GM21737 (cell line): Measurements from ENCODE around the gene IRAK4.
"Not testable (repeated sequence)": the region's sequence is repeated elsewhere in the genome, so short reads cannot be mapped to it uniquely, and the experiment has no call there.

Source experiments
- ATAC-seq: cut with Tn5 transposase; IDR thresholded peaks from one replicate; pipeline ENCODE4 v1.9.1; 2021; ENCODE audit warnings: mild to moderate bottlenecking, moderate library complexity; ENCODE audit not compliant: unreplicated experiment

Gene IRAK4

GRCh38 chr12:43758728-43759563 is at the start of gene IRAK4, which contains the start of gene PUS7L:
Gene IRAK4, plus strand, starts transcription at chr12:43758951. Its CDS starts 9,161 bp downstream, at chr12:43768112.
Gene PUS7L, minus strand, starts transcription at chr12:43758790. Its CDS starts 3,545 bp downstream, at chr12:43755245.
- peak; percentile 98 for ATAC-seq

- no peak for ATAC-seq
Measured at GRCh38 chr12:43711348-43711747, 47.4 kb upstream of the IRAK4 start.

- ATAC-seq = no peak
Measured at GRCh38 chr12:43722621-43723020, 36.1 kb upstream of the IRAK4 start.

GRCh38 chr12:43723134-43723533 is 35.6 kb upstream of the IRAK4 start:
- ATAC-seq = no peak

GRCh38 chr12:43728117-43728516 is 30.6 kb upstream of the IRAK4 start:
- no peak for ATAC-seq

- no peak for ATAC-seq
Measured at GRCh38 chr12:43728698-43729097, 30.1 kb upstream of the IRAK4 start.

GRCh38 chr12:43730283-43730682 is 28.5 kb upstream of the IRAK4 start:
- no peak for ATAC-seq

- no peak for ATAC-seq
Measured at GRCh38 chr12:43733687-43734086, 25.1 kb upstream of the IRAK4 start.

GRCh38 chr12:43736927-43737440 is 21.8 kb upstream of the IRAK4 start:
- ATAC-seq = no peak

GRCh38 chr12:43737646-43738045 is 21.1 kb upstream of the IRAK4 start:
- no peak for ATAC-seq

GRCh38 chr12:43740511-43741100 is 18.1 kb upstream of the IRAK4 start:
- no peak for ATAC-seq

GRCh38 chr12:43742106-43742505 is 16.6 kb upstream of the IRAK4 start:
- no peak for ATAC-seq

GRCh38 chr12:43744826-43745225 is 13.9 kb upstream of the IRAK4 start:
- no peak for ATAC-seq

- no peak for ATAC-seq
Measured at GRCh38 chr12:43749016-43749415, 9.7 kb upstream of the IRAK4 start.

- ATAC-seq = no peak
Measured at GRCh38 chr12:43750814-43751213, 7.9 kb upstream of the IRAK4 start.

GRCh38 chr12:43751360-43751759 is 7.4 kb upstream of the IRAK4 start:
- ATAC-seq = not testable (repeated sequence)

GRCh38 chr12:43754015-43754414 is 4.7 kb upstream of the IRAK4 start:
- ATAC-seq = no peak

- ATAC-seq = peak; percentile 6
Measured at GRCh38 chr12:43758247-43758727, 464 bp upstream of the IRAK4 start.

GRCh38 chr12:43760396-43760795 is 1.6 kb downstream of the IRAK4 start:
- ATAC-seq = no peak

GRCh38 chr12:43761500-43761899 is 2.7 kb downstream of the IRAK4 start:
- ATAC-seq = no peak

GRCh38 chr12:43762596-43762995 is 3.8 kb downstream of the IRAK4 start:
- no peak for ATAC-seq

- ATAC-seq = no peak
Measured at GRCh38 chr12:43763769-43764168, 5.0 kb downstream of the IRAK4 start.
